ENCODE results near the gene OR2T6. TPM values are rescaled to one million over a fixed set of nuclear protein-coding genes. Genes with fewer than 3 reads are reported as not detected.

OR2T6 gene
- total RNA-seq (2022; extraction: Qiagen RNA extraction; ENCODE audit: low read depth) = not detected in 5 replicates

DNA sequence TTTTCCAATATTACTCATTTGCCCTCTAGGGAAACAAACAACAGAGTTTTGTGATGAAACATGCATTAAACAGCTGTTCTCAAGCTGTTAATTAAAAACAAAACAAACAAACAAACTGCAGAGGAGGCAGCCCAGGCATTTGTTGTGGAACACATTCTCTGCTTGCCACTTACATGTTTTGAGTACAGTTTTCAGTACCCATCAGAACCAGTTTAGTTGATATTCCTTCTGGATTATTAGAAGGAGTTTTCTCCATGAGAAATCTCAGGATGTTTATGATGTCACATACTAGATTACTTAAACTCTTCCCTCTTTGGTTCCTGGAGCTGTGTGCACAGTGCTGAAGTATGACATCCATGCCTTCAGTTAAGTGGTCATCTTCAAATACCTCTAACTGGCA lies at the start of gene OR2T6:
OR2T6 (plus strand) TSS at position 301 of the 400 bp plus-strand sequence. CDS start 11,863 bp downstream, outside the sequence.

DNA sequence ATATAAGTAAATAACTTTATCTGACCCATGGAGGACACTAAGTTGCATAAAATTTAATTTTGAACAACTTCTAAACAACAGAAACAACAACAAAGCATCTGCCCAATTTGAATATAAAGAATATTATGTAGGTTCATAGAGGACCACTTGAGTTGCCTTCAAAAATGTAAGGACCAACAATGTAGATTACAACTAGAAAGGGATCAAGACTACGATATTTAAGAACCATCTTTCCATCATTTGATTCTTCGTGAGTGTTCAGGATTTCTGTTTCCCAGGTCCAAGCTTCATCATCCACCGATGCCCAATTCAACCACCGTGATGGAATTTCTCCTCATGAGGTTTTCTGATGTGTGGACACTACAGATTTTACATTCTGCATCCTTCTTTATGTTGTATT lies 27.1 kb upstream of the OR2T6 start, which contains the start of gene OR14C36:
OR14C36 (plus strand) TSS at position 301 of the 400 bp plus-strand sequence; CDS start at position 301, 0 bp downstream.

GRCh38 chr1:248361121-248361715 lies 14.3 kb upstream of the OR2T6 start, which contains the start of gene OR2T4:
Gene OR2T4, plus strand, starts transcription at chr1:248361665. Its CDS starts 0 bp downstream, at chr1:248361665.

DNA sequence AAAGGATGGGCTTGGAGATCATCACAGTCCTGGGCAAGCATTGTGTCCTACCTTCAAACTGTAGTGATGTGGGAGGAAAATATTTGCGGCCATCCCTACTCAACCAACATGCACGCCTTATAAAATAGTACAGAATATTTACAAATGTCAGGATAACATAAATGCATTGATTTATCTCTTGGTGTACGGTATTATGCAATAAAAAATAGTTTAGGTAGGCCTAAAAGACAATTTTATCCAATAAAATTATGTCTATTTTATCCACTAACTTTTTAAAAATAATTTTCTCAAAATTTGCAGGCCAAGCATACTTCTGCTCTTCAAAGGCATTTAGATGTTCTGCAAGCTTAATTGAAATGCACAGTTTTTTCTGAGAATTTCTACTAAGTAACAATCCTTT lies 27.2 kb downstream of the OR2T6 start, which contains the start of gene OR2T1:
OR2T1 (plus strand) TSS at position 301 of the 400 bp plus-strand sequence. CDS start 3,100 bp downstream, outside the sequence.

Other genes starting within 250 kb of the OR2T6 start
- gene OR2M5, start 230.6 kb upstream of the OR2T6 start, total RNA-seq (2022; extraction: Qiagen RNA extraction; ENCODE audit: low read depth) = not detected in 5 replicates
- not detected in 5 replicates for gene OR2M2, start 200.9 kb upstream of the OR2T6 start, total RNA-seq (2022; extraction: Qiagen RNA extraction; ENCODE audit: low read depth)
- gene OR2M3, start 178.5 kb upstream of the OR2T6 start, total RNA-seq (2022; extraction: Qiagen RNA extraction; ENCODE audit: low read depth) = not detected in 5 replicates
- gene OR2M4, start 144.3 kb upstream of the OR2T6 start, total RNA-seq (2022; extraction: Qiagen RNA extraction; ENCODE audit: low read depth) = not detected in 5 replicates
- gene OR2T33, start 97.8 kb upstream of the OR2T6 start, total RNA-seq (2022; extraction: Qiagen RNA extraction; ENCODE audit: low read depth) = not detected in 5 replicates
- gene OR2T12, start 72.3 kb upstream of the OR2T6 start, total RNA-seq (2022; extraction: Qiagen RNA extraction; ENCODE audit: low read depth) = not detected in 5 replicates
- gene OR2M7, start 51.2 kb upstream of the OR2T6 start, total RNA-seq (2022; extraction: Qiagen RNA extraction; ENCODE audit: low read depth) = not detected in 5 replicates
- not detected in 5 replicates for gene OR14C36, start 27.0 kb upstream of the OR2T6 start, total RNA-seq (2022; extraction: Qiagen RNA extraction; ENCODE audit: low read depth)
- gene OR2T4, start 14.1 kb upstream of the OR2T6 start, total RNA-seq (2022; extraction: Qiagen RNA extraction; ENCODE audit: low read depth) = not detected in 5 replicates
- gene OR2T1, start 27.3 kb downstream of the OR2T6 start, total RNA-seq (2022; extraction: Qiagen RNA extraction; ENCODE audit: low read depth) = not detected in 5 replicates
- not detected in 5 replicates for gene OR2T2, start 69.9 kb downstream of the OR2T6 start, total RNA-seq (2022; extraction: Qiagen RNA extraction; ENCODE audit: low read depth)
- gene OR2T3, start 97.6 kb downstream of the OR2T6 start, total RNA-seq (2022; extraction: Qiagen RNA extraction; ENCODE audit: low read depth) = not detected in 5 replicates
- gene OR2T5, start 112.8 kb downstream of the OR2T6 start, total RNA-seq (2022; extraction: Qiagen RNA extraction; ENCODE audit: low read depth) = not detected in 5 replicates
- not detected in 5 replicates for gene OR2G6, start 132.3 kb downstream of the OR2T6 start, total RNA-seq (2022; extraction: Qiagen RNA extraction; ENCODE audit: low read depth)
- not detected in 5 replicates for gene OR2T29, start 187.0 kb downstream of the OR2T6 start, total RNA-seq (2022; extraction: Qiagen RNA extraction; ENCODE audit: low read depth)
- gene OR2T34, start 199.0 kb downstream of the OR2T6 start, total RNA-seq (2022; extraction: Qiagen RNA extraction; ENCODE audit: low read depth) = not detected in 5 replicates
- not detected in 5 replicates for gene OR2T10, start 222.0 kb downstream of the OR2T6 start, total RNA-seq (2022; extraction: Qiagen RNA extraction; ENCODE audit: low read depth)